Gastrocnemius medialis (tissue), 4 donors: ENCODE data around the gene ATXN1. TPM values are rescaled to one million over a fixed set of nuclear protein-coding genes. Genes with fewer than 3 reads are reported as not detected.

Experiments used
- ATAC-seq, 2 donors: fragments of 150-250 bp; one replicate each; pipeline ENCODE4 v1.9.1; 2016
- DNase-seq, 2 donors: peaks; one replicate each; pipeline ENCODE4 v3.0.0-alpha.2; 2019
- H3K27ac ChIP-seq, 4 donors: fragments of 200-600 bp; sonication (generic); 1 replicate in 1 of 4; 2 replicates in 3 of 4; pipeline ENCODE4 v1.5.1; 2016 to 2018; ENCODE audit warnings: mild to moderate bottlenecking in 2 of 4, moderate library complexity in 1 of 4
- H3K27me3 ChIP-seq, 3 donors: fragments of 200-600 bp; sonication (generic) in 2 of 3; 1 replicate in 1 of 3; 2 replicates in 2 of 3; pipeline versions ENCODE4 v1.5.1 to v1.6.0; 2016 to 2019; ENCODE audit warnings: mild to moderate bottlenecking in 1 of 3, moderate library complexity in 1 of 3
- H3K36me3 ChIP-seq, 2 donors: fragments of 200-600 bp; sonication (generic) in 1 of 2; one replicate each; pipeline ENCODE4 v1.5.1; 2017 to 2018
- H3K4me1 ChIP-seq, 2 donors: fragments of 200-600 bp; sonication (generic) in 1 of 2; one replicate each; pipeline ENCODE4 v1.5.1; 2016 to 2017; ENCODE audit warnings: mild to moderate bottlenecking in 2 of 2
- H3K4me3 ChIP-seq, 4 donors: fragments of 200-600 bp; sonication (generic) in 3 of 4; 1 replicate in 1 of 4; 2 replicates in 3 of 4; pipeline ENCODE4 v1.5.1; 2016 to 2019; ENCODE audit warnings: mild to moderate bottlenecking in 2 of 4
- H3K9me3 ChIP-seq, 3 donors: fragments of 200-600 bp; sonication (generic) in 2 of 3; 1 replicate in 1 of 3; 2 replicates in 2 of 3; pipeline ENCODE4 v1.5.1; 2016 to 2019
- POLR2A ChIP-seq, 2 donors: fragments of 450-650 bp; IDR thresholded peaks; one replicate each; pipeline ENCODE4 v1.6.1; 2017; ENCODE audit warnings: antibody characterized with exemption in 2 of 2, mild to moderate bottlenecking in 2 of 2, moderate library complexity in 2 of 2
- in situ Hi-C, 4 donors: fragments of 200-750 bp; cut with MboI; loops; one replicate each; pipeline versions ENCODE4 v1.15.0 to v1.8.0; 2017; ENCODE audit warnings: low sequenced_read_pairs in 4 of 4
- intact Hi-C: fragments of 100-400 bp; cut with DNase I; formaldehyde crosslinking; loops from one replicate; pipeline ENCODE4 v1.15.1; 2023; ENCODE audit warnings: low total_unique reads
- total RNA-seq, 4 donors: library from RNA; depleted of rRNA; stranded (reverse); fragments of >200 nt; gene quantifications; one replicate each; pipeline versions ENCODE4 v1.1.0 to v1.2.3, GENCODE V29; 2016
- TF ChIP-seq, protein P1 (sequence below), 5 experiments: fragments of 450-650 bp in 3 of 5; fragments of 200-600 bp in 2 of 5; sonication (generic) in 2 of 5; IDR thresholded peaks in 4 of 5; conservative IDR thresholded peaks in 1 of 5; 1 replicate in 4 of 5; 2 replicates in 1 of 5; pipeline ENCODE4 v1.5.1; 2016 to 2019; ENCODE audit warnings: antibody characterized with exemption in 5 of 5, mild to moderate bottlenecking in 3 of 5, moderate library complexity in 3 of 5

The ATXN1 gene
- total RNA-seq, 4 donors from 2014 or later = 21.8 to 42.9 (median 33.1) TPM

DNA sequence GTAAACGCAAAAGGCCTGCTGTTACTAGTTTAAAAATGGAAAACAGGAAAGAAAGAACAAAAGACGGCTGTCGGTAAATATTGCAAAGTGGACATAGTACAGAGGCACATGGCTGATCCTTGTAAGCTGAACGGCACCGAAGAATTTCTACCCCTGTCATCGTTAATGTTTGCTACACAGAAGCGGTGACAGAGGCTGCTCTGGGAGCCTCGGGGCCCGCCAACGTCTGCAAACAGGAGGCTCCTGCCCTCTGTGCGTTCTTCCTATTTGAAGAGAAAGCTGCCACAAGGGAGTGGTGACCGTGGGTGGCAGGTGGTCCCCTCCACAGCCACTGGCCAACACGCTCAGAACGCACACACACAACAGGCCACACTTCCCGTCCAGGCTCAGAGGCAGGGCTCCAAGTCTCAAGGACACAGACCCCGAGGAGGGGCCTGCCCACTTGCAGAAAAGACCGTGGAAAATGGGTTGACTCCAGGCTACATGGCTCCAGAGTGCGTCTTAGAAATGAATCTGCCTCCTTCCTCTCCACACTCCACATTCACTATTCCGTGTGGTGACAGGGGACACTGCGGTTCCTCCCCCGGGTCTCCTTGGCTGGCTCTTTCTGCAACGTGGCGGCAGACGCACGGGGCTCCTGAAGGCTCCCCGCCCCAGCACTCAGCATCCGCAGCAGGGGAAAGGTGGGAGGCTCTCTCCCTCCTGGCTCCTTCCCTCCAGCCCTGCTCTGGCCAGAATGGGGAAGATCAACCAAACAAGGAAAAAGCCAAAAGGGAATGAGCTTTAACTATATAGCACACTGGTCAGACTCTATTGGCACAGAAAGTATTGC, 458.3 kb downstream of the ATXN1 start:
- Histone ChIP-seq H3K4me3 (no peak overlapping the region), H3K27me3 (no peaks in the 10 kb centered on the region), H3K36me3 (peaks cover 0 to 2% of the 10 kb centered on the region in 2 donors), H3K4me1 (peaks cover 17 to 18% of the 10 kb centered on the region in 2 donors), H3K27ac (peak overlapping the region; percentile 19 to 78 (median 40)), H3K9me3 (no peaks in the 10 kb centered on the region)
- TF ChIP-seq POLR2A (IDR thresholded peaks at IDR 0.05) = no peak
- TF ChIP-seq, protein P1, sequence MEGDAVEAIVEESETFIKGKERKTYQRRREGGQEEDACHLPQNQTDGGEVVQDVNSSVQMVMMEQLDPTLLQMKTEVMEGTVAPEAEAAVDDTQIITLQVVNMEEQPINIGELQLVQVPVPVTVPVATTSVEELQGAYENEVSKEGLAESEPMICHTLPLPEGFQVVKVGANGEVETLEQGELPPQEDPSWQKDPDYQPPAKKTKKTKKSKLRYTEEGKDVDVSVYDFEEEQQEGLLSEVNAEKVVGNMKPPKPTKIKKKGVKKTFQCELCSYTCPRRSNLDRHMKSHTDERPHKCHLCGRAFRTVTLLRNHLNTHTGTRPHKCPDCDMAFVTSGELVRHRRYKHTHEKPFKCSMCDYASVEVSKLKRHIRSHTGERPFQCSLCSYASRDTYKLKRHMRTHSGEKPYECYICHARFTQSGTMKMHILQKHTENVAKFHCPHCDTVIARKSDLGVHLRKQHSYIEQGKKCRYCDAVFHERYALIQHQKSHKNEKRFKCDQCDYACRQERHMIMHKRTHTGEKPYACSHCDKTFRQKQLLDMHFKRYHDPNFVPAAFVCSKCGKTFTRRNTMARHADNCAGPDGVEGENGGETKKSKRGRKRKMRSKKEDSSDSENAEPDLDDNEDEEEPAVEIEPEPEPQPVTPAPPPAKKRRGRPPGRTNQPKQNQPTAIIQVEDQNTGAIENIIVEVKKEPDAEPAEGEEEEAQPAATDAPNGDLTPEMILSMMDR (IDR thresholded peaks at IDR 0.05 in 4 of 5, conservative IDR thresholded peaks at IDR 0.05 in 1 of 5) = no peak
- DNase-seq = peak in 1 of 2 donors; percentile 21
- peak in 1 of 2 donors; percentile 16 for ATAC-seq
- in situ Hi-C loops (no loop called here), intact Hi-C loops (no loop called here)

- Histone ChIP-seq H3K4me3 (no peak overlapping the region), H3K27ac (peak overlapping the region in 2 of 4 donors; percentile 64 to 78), H3K9me3 (no peaks in the 10 kb centered on the region), H3K36me3 (peaks cover 0 to 16% of the 10 kb centered on the region in 2 donors), H3K27me3 (no peaks in the 10 kb centered on the region), H3K4me1 (peaks cover 17 to 18% of the 10 kb centered on the region in 2 donors)
- ATAC-seq (no peak), DNase-seq (peak in 1 of 2 donors; percentile 14)
- in situ Hi-C loops = no loop called here
- TF ChIP-seq, protein P1 (IDR thresholded peaks at IDR 0.05 in 4 of 5, conservative IDR thresholded peaks at IDR 0.05 in 1 of 5) = peak in 1 of 5 experiments; percentile 1
- no peak for TF ChIP-seq POLR2A (IDR thresholded peaks at IDR 0.05)
- intact Hi-C loops = no loop called here
Observed at GRCh38 chr6:16301511-16301910, 459.7 kb downstream of the ATXN1 start.

- in situ Hi-C loops = no loop called here
- Histone ChIP-seq H3K9me3 (no peaks in the 10 kb centered on the region), H3K4me1 (peaks cover 16 to 17% of the 10 kb centered on the region in 2 donors), H3K36me3 (peaks cover 0 to 21% of the 10 kb centered on the region in 2 donors), H3K27me3 (no peaks in the 10 kb centered on the region), H3K4me3 (no peak overlapping the region), H3K27ac (peak overlapping the region; percentile 51 to 78 (median 62))
- no peak for DNase-seq
- peak; percentile 31 to 85 for ATAC-seq
- no peak for TF ChIP-seq POLR2A (IDR thresholded peaks at IDR 0.05)
- TF ChIP-seq, protein P1 (IDR thresholded peaks at IDR 0.05 in 4 of 5, conservative IDR thresholded peaks at IDR 0.05 in 1 of 5) = no peak
- intact Hi-C loops = no loop called here
Observed at GRCh38 chr6:16299861-16300260, 461.4 kb downstream of the ATXN1 start.

GRCh38 chr6:16296061-16296670, 465.1 kb downstream of the ATXN1 start:
- intact Hi-C loops (no loop called here), in situ Hi-C loops (no loop called here)
- TF ChIP-seq, protein P1 (IDR thresholded peaks at IDR 0.05 in 4 of 5, conservative IDR thresholded peaks at IDR 0.05 in 1 of 5) = no peak
- no peak for TF ChIP-seq POLR2A (IDR thresholded peaks at IDR 0.05)
- DNase-seq (no peak), ATAC-seq (no peak)
- H3K27ac ChIP-seq = peak overlapping the region in 2 of 4 donors; percentile 78 to 91
- no peaks in the 10 kb centered on the region for H3K9me3 ChIP-seq
- no peak overlapping the region for H3K4me3 ChIP-seq
- H3K27me3 ChIP-seq = no peaks in the 10 kb centered on the region
- H3K4me1 ChIP-seq = peaks cover 22 to 28% of the 10 kb centered on the region in 2 donors
- peaks cover 0 to 53% of the 10 kb centered on the region in 2 donors for H3K36me3 ChIP-seq
